ENCODE data around the gene RTN1. TPM values are rescaled to one million over a fixed set of nuclear protein-coding genes. Genes with fewer than 3 reads are reported as not detected.

Gene RTN1
- total and polyA plus RNA-seq, 7 donors: 1.2 to 25.7 (median 8.0) TPM

- intact Hi-C loops (cut with DNase I): no loop called here
- no peaks in the 10 kb centered on the region for H3K36me3 ChIP-seq
- no peaks in the 10 kb centered on the region for H3K9me3 ChIP-seq
- no peak overlapping the region for H3K4me3 ChIP-seq
- H3K4me1 ChIP-seq: no peaks in the 10 kb centered on the region
- H3K27ac ChIP-seq: no peak overlapping the region
- WGBS, 2 donors: 55 to 75% methylated on average over 2 of the region's 2 CpGs
- no peaks in the 10 kb centered on the region for H3K27me3 ChIP-seq
- TF ChIP-seq CTCF (IDR thresholded peaks at IDR 0.05) (no peak), POLR2A (IDR thresholded peaks at IDR 0.05) (no peak), EP300 (IDR thresholded peaks at IDR 0.05) (no peak), POLR2AphosphoS5 (IDR thresholded peaks at IDR 0.05) (no peak)
- no peak for DNase-seq
Measured at GRCh38 chr14:59832653-59833294, 37.8 kb downstream of the RTN1 start.

GRCh38 chr14:59831121-59831730 is 39.4 kb downstream of the RTN1 start:
- no peaks in the 10 kb centered on the region for H3K4me1 ChIP-seq
- no peaks in the 10 kb centered on the region for H3K27me3 ChIP-seq
- TF ChIP-seq POLR2AphosphoS5 (IDR thresholded peaks at IDR 0.05) (no peak), EP300 (IDR thresholded peaks at IDR 0.05) (no peak), CTCF (IDR thresholded peaks at IDR 0.05) (no peak)
- DNase-seq: no peak
- no peaks in the 10 kb centered on the region for H3K9me3 ChIP-seq
- intact Hi-C loops (cut with DNase I): no loop called here
- 73 to 89% methylated on average over 2 of the region's 2 CpGs for WGBS, 2 donors
- no peak overlapping the region for H3K27ac ChIP-seq
- no peak overlapping the region for H3K4me3 ChIP-seq
- no peaks in the 10 kb centered on the region for H3K36me3 ChIP-seq

GRCh38 chr14:59830338-59830734 is 40.2 kb downstream of the RTN1 start:
- TF ChIP-seq EP300 (IDR thresholded peaks at IDR 0.05): no peak
- no peak for TF ChIP-seq POLR2A (IDR thresholded peaks at IDR 0.05)
- TF ChIP-seq POLR2AphosphoS5 (IDR thresholded peaks at IDR 0.05): no peak
- TF ChIP-seq CTCF (IDR thresholded peaks at IDR 0.05): no peak
- 82 to 88% methylated on average over 3 of the region's 3 CpGs for WGBS, 2 donors
- Histone ChIP-seq H3K36me3 (no peaks in the 10 kb centered on the region), H3K27ac (no peak overlapping the region), H3K27me3 (no peaks in the 10 kb centered on the region), H3K4me1 (no peaks in the 10 kb centered on the region), H3K9me3 (no peaks in the 10 kb centered on the region), H3K4me3 (no peak overlapping the region)
- no peak for DNase-seq
- intact Hi-C loops (cut with DNase I): no loop called here

- H3K27ac ChIP-seq: no peak overlapping the region
- intact Hi-C loops (cut with DNase I): no loop called here
- H3K9me3 ChIP-seq: no peaks in the 10 kb centered on the region
- WGBS, 2 donors: 61 to 79% methylated on average over 4 of the region's 4 CpGs
- DNase-seq: no peak
- no peaks in the 10 kb centered on the region for H3K4me1 ChIP-seq
- TF ChIP-seq EP300 (IDR thresholded peaks at IDR 0.05): no peak
- TF ChIP-seq POLR2AphosphoS5 (IDR thresholded peaks at IDR 0.05): no peak
- no peak for TF ChIP-seq CTCF (IDR thresholded peaks at IDR 0.05)
- TF ChIP-seq POLR2A (IDR thresholded peaks at IDR 0.05): no peak
- H3K36me3 ChIP-seq: no peaks in the 10 kb centered on the region
- no peaks in the 10 kb centered on the region for H3K27me3 ChIP-seq
- H3K4me3 ChIP-seq: no peak overlapping the region
Measured at GRCh38 chr14:59829469-59830337, 40.9 kb downstream of the RTN1 start.

All from sigmoid colon (tissue), 7 donors.